DMS79 (cell line): Measurements from ENCODE around the gene VPS36.
"Not testable (repeated sequence)": the region's sequence is repeated elsewhere in the genome, so short reads cannot be mapped to it uniquely, and the experiment has no call there.

Experiments used
- DNase-seq: peaks from one replicate; lab custom pipeline; 2025; lab: John Stamatoyannopoulos, UW

The VPS36 gene

GRCh38 chr13:52374873-52375411 is 75.5 kb downstream of the VPS36 start:
- DNase-seq: no peak

- no peak for DNase-seq
These were observed 76.0 kb downstream of the VPS36 start for GRCh38 chr13:52374389-52374788.

- DNase-seq: not testable (repeated sequence)
These were observed 77.2 kb downstream of the VPS36 start for GRCh38 chr13:52373277-52373676.

GRCh38 chr13:52371736-52372247 is 78.6 kb downstream of the VPS36 start:
- DNase-seq: no peak

- DNase-seq: no peak
These were observed 84.1 kb downstream of the VPS36 start for GRCh38 chr13:52366291-52366690.
